ENCODE results near the gene PLCD3. TPM values are rescaled to one million over a fixed set of nuclear protein-coding genes. Genes with fewer than 3 reads are reported as not detected.
A peak's percentile ranks its signal among the peaks of the same experiment; 100 is the strongest.

PLCD3 gene
- total RNA-seq, 6 donors from 2014 or later = 24.2 to 65.6 (median 50.6) TPM

DNA sequence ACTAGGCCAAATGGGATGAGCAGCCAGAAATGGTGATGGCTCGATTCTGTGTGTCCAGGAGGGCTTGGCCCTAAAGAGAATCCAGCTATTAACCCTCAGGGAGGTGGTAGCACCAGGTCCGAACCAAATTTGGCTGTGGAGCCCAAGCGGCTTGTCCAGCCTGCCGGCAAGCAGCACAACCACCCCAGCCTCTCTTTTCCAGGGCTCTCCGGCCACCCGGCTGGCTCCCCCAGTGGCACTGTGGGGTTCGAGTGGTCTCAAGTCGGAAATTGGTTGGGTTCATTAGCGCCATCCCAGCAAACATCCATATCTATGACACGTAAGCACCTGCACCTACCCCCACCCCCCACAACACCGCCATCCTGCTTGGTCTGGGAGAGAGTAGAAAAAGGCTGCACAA is 35.4 kb downstream of the PLCD3 start:
- WGBS, 2 donors = 98 to 99% methylated on average over 7 to 11 of the region's 11 CpGs
- H3K9me3 ChIP-seq = no peaks in the 10 kb centered on the region
- H3K4me1 ChIP-seq = peaks cover 22 to 33% (median 28%) of the 10 kb centered on the region in 4 donors
- H3K36me3 ChIP-seq = peaks cover 36 to 95% (median 81%) of the 10 kb centered on the region in 4 donors
- TF ChIP-seq POLR2AphosphoS5 (IDR thresholded peaks at IDR 0.05) (no peak), EP300 (IDR thresholded peaks at IDR 0.05) (no peak), POLR2A (IDR thresholded peaks at IDR 0.05) (no peak)
- TF ChIP-seq, protein P1, sequence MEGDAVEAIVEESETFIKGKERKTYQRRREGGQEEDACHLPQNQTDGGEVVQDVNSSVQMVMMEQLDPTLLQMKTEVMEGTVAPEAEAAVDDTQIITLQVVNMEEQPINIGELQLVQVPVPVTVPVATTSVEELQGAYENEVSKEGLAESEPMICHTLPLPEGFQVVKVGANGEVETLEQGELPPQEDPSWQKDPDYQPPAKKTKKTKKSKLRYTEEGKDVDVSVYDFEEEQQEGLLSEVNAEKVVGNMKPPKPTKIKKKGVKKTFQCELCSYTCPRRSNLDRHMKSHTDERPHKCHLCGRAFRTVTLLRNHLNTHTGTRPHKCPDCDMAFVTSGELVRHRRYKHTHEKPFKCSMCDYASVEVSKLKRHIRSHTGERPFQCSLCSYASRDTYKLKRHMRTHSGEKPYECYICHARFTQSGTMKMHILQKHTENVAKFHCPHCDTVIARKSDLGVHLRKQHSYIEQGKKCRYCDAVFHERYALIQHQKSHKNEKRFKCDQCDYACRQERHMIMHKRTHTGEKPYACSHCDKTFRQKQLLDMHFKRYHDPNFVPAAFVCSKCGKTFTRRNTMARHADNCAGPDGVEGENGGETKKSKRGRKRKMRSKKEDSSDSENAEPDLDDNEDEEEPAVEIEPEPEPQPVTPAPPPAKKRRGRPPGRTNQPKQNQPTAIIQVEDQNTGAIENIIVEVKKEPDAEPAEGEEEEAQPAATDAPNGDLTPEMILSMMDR (IDR thresholded peaks at IDR 0.05) = no peak
- DNase-seq (no peak), ATAC-seq (ENCODE audit: low FRiP score in 2 of 2) (no peak)
- H3K4me3 ChIP-seq = no peak overlapping the region
- peak overlapping the region in 1 of 4 donors; percentile 0 for H3K27ac ChIP-seq
- no peaks in the 10 kb centered on the region for H3K27me3 ChIP-seq

DNA sequence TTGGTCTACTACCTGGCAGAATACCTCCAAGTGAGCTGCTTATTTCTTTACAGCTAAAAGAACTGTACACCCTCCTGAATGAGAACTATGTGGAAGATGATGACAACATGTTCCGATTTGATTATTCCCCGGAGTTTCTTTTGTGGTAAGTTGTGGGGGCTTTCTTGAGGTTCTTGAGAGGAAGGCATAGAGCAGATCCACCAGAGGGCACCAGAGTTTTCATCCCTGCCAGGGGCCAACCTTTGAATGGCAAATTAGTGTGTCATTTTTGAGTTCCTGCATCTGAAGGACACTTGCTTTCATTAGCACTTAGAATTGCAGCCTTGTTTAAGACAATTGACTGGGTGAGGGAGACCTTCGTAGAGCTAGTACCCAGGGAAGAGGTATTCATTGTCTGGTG is 36.2 kb downstream of the PLCD3 start:
- Histone ChIP-seq H3K9me3 (no peaks in the 10 kb centered on the region), H3K4me3 (no peak overlapping the region), H3K4me1 (peaks cover 22 to 35% (median 29%) of the 10 kb centered on the region in 4 donors), H3K27ac (peak overlapping the region in 2 of 4 donors; percentile 0 to 90), H3K27me3 (no peaks in the 10 kb centered on the region), H3K36me3 (peaks cover 38 to 95% (median 79%) of the 10 kb centered on the region in 4 donors)
- DNase-seq (no peak), ATAC-seq (ENCODE audit: low FRiP score in 2 of 2) (no peak)
- 80 to 87% methylated on average over 3 of the region's 3 CpGs for WGBS, 2 donors
- TF ChIP-seq, protein P1 (IDR thresholded peaks at IDR 0.05) = peak in 3 of 6 experiments; percentile 5 to 22 (median 9)
- TF ChIP-seq POLR2AphosphoS5 (IDR thresholded peaks at IDR 0.05) = no peak
- TF ChIP-seq POLR2A (IDR thresholded peaks at IDR 0.05) = no peak

DNA sequence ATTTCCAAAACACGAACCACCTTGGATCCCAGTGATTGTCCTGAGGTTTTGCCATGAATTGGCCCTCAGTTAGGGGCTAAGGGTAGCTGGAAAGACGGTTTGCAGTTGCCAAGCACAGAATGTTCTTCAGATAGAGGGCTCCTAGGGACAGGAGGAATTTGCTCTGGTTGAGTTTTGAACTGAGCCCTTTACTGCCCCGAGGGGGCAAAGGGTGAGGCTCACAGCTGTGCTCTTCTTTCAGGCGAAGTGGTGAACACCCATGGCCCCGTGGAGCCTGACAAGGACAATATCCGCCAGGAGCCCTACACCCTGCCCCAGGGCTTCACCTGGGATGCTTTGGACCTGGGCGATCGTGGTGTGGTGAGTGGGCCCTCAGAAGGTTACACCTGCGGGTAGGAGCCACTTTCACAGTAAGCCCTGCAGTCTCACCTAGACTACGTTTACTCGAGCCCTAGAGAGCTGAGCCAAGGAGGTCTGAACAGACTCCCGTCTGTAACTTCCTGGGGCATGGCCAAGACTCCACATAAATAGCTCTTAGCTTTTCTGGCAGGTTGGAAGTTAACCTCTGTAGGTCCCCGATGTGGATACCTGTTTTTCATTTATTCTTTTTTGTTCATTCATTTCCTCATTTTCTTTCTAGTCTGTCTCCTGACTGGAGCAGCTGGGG is 38.7 kb downstream of the PLCD3 start:
- peak overlapping the region; percentile 74 to 90 (median 82) for H3K27ac ChIP-seq
- H3K27me3 ChIP-seq = no peaks in the 10 kb centered on the region
- no peaks in the 10 kb centered on the region for H3K9me3 ChIP-seq
- H3K4me1 ChIP-seq = peaks cover 18 to 31% (median 26%) of the 10 kb centered on the region in 4 donors
- no peak overlapping the region for H3K4me3 ChIP-seq
- ATAC-seq (ENCODE audit: low FRiP score in 2 of 2) (peak; percentile 52 to 68), DNase-seq (peak in 1 of 2 donors; percentile 42)
- WGBS, 2 donors = 60 to 74% methylated on average over 12 to 13 of the region's 13 CpGs
- no peak for TF ChIP-seq POLR2AphosphoS5 (IDR thresholded peaks at IDR 0.05)
- peaks cover 43 to 98% (median 80%) of the 10 kb centered on the region in 4 donors for H3K36me3 ChIP-seq

DNA sequence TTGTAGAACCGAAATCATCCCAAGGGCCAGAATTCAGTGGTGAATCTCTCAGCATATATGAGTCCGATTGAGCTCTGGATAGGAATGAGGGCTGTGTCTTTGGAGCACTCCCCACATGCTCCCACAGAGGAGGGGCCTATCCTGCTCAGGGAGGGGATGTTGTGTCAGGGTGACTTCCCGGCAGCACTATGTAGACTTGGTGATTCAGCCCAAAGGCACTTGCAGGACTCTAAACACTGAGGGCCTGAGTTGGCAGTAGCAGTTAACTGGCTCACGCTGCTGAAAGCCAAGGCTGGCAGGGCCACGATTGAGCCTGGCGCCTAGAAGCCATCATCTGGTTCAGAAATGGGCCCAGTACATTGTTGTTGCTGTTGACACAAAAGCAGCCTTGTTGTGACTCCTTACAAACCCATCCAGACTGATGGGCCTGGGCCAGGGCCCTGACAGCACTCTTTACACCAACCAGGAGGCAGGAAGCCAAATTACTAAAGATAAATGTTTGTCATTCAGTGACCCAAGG is 39.3 kb downstream of the PLCD3 start:
- H3K27me3 ChIP-seq = no peaks in the 10 kb centered on the region
- H3K4me1 ChIP-seq = peaks cover 17 to 28% (median 25%) of the 10 kb centered on the region in 4 donors
- WGBS, 2 donors = 56 to 61% methylated on average over 2 to 6 of the region's 6 CpGs
- ATAC-seq (ENCODE audit: low FRiP score in 2 of 2) = peak; percentile 97 to 98
- H3K4me3 ChIP-seq = no peak overlapping the region
- TF ChIP-seq EP300 (IDR thresholded peaks at IDR 0.05) (peak in 2 of 4 donors; percentile 47 to 84), POLR2AphosphoS5 (IDR thresholded peaks at IDR 0.05) (peak; percentile 86 to 88), POLR2A (IDR thresholded peaks at IDR 0.05) (peak in 1 of 4 donors; percentile 19)
- TF ChIP-seq, protein P1 (IDR thresholded peaks at IDR 0.05) = no peak
- H3K36me3 ChIP-seq = peaks cover 38 to 98% (median 80%) of the 10 kb centered on the region in 4 donors
- DNase-seq = peak in 1 of 2 donors; percentile 92
- H3K27ac ChIP-seq = peak overlapping the region; percentile 74 to 90 (median 82)
- no peaks in the 10 kb centered on the region for H3K9me3 ChIP-seq

DNA sequence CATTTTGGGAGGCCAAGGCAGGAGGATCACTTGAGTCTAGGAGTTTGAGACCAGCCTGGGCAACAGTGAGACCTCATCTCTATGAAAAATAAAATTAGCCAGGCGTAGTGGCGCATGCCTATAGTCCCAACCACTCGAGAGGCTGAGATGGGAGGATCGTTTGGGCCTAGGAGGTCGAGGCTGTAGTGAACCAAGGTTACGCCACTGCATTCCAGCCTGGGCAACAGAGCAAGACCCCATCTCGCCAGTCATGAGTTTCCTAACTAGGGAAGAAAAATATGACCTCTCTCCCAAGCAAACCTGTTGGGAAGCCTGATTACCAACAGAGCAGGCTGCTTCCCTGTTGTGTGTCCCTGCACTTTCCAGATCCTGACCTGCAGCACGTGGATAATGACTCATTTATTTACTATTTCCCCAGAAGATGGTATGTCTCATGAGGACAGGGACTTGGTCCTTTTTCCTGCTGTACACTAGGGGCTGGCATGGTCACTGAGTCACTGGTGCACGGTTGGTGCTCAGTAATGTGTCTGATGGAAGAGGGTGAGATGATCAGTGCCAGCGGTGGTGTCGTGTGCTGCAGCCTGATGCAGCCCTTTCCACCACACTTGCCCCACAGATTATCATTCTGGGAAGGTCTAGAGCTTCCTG is 40.4 kb downstream of the PLCD3 start:
- 92 to 96% methylated on average over 11 of the region's 11 CpGs for WGBS, 2 donors
- DNase-seq = no peak
- Histone ChIP-seq H3K27ac (peak overlapping the region in 3 of 4 donors; percentile 81 to 90 (median 83)), H3K36me3 (peaks cover 29 to 98% (median 77%) of the 10 kb centered on the region in 4 donors), H3K4me3 (no peak overlapping the region), H3K27me3 (no peaks in the 10 kb centered on the region), H3K4me1 (peaks cover 17 to 28% (median 25%) of the 10 kb centered on the region in 4 donors), H3K9me3 (no peaks in the 10 kb centered on the region)
- TF ChIP-seq POLR2A (IDR thresholded peaks at IDR 0.05) = no peak
- TF ChIP-seq EP300 (IDR thresholded peaks at IDR 0.05) = no peak
- TF ChIP-seq POLR2AphosphoS5 (IDR thresholded peaks at IDR 0.05) = no peak
- TF ChIP-seq, protein P1 (IDR thresholded peaks at IDR 0.05) = no peak
- ATAC-seq (ENCODE audit: low FRiP score in 2 of 2) = no peak

Measured in upper lobe of left lung (tissue), 6 donors.